ENCODE data around the gene PIK3C2G. TPM values are rescaled to one million over a fixed set of nuclear protein-coding genes. Genes with fewer than 3 reads are reported as not detected.

The PIK3C2G gene
- polyA plus RNA-seq, 4 donors = 0.52 to 6.8 (median 2.7) TPM

DNA sequence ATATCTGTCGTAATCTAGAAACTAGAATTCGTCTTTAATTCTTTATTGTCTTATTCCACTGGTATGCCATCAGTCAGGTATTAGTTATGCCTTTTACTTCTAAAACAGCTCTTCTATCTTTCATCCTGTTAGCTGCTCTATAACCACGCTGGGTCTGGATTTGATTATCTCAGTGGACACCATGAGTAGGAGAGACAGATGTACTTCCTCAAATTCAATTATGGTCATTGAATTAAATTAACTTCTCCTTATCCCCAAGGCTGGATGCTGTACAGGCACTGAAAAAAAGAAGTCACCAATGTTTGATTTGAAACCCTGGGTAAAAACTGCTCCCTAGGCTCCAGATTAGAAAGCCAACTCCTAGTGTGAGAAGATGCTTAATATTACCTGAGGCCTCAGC, 107.3 kb downstream of the PIK3C2G start:
- no peaks in the 10 kb centered on the region for H3K9me3 ChIP-seq (ENCODE audit: control insufficient read depth in 2 of 2, insufficient read depth in 1 of 2, low read depth in 1 of 2, low read length in 1 of 2)
- 86 to 92% (median 90%) methylated on average over 3 of the region's 3 CpGs for WGBS, 3 donors

GRCh38 chr12:18373181-18373580, 111.9 kb downstream of the PIK3C2G start:
- no peaks in the 10 kb centered on the region for H3K27me3 ChIP-seq (ENCODE audit: control insufficient read depth in 3 of 3, insufficient read depth in 3 of 3, low read length in 3 of 3)
- H3K4me1 ChIP-seq (ENCODE audit: control insufficient read depth in 3 of 3, insufficient read depth in 2 of 3, low read depth in 1 of 3, low read length in 2 of 3) = no peaks in the 10 kb centered on the region
- FAIRE-seq (no peak), DNase-seq (no peak)
- WGBS, 3 donors = 77 to 85% (median 84%) methylated on average over 6 of the region's 6 CpGs
- no peak overlapping the region for H3K27ac ChIP-seq (ENCODE audit: low read depth in 1 of 3, low read length in 2 of 3)
- no peak overlapping the region for H3K4me3 ChIP-seq (ENCODE audit: low read depth in 1 of 3, low read length in 3 of 3)
- no peaks in the 10 kb centered on the region for H3K36me3 ChIP-seq (ENCODE audit: control insufficient read depth in 3 of 3, insufficient read depth in 2 of 3, low read depth in 1 of 3, low read length in 3 of 3)
- H3K9me3 ChIP-seq (ENCODE audit: control insufficient read depth in 2 of 2, insufficient read depth in 1 of 2, low read depth in 1 of 2, low read length in 1 of 2) = peaks cover 0 to 22% of the 10 kb centered on the region in 2 donors

More for the DNA sequence above, 107.3 kb downstream of the PIK3C2G start:
- no peak overlapping the region for H3K27ac ChIP-seq (ENCODE audit: low read depth in 1 of 3, low read length in 2 of 3)
- no peak for FAIRE-seq
- H3K27me3 ChIP-seq (ENCODE audit: control insufficient read depth in 3 of 3, insufficient read depth in 3 of 3, low read length in 3 of 3) = no peaks in the 10 kb centered on the region
- no peaks in the 10 kb centered on the region for H3K36me3 ChIP-seq (ENCODE audit: control insufficient read depth in 3 of 3, insufficient read depth in 2 of 3, low read depth in 1 of 3, low read length in 3 of 3)
- no peak for DNase-seq
- no peaks in the 10 kb centered on the region for H3K4me1 ChIP-seq (ENCODE audit: control insufficient read depth in 3 of 3, insufficient read depth in 2 of 3, low read depth in 1 of 3, low read length in 2 of 3)
- H3K4me3 ChIP-seq (ENCODE audit: low read depth in 1 of 3, low read length in 3 of 3) = no peak overlapping the region

- DNase-seq = peak in 1 of 2 donors; percentile 20
- H3K36me3 ChIP-seq (ENCODE audit: control insufficient read depth in 3 of 3, insufficient read depth in 2 of 3, low read depth in 1 of 3, low read length in 3 of 3) = no peaks in the 10 kb centered on the region
- no peak overlapping the region for H3K4me3 ChIP-seq (ENCODE audit: low read depth in 1 of 3, low read length in 3 of 3)
- no peak for FAIRE-seq
- H3K9me3 ChIP-seq (ENCODE audit: control insufficient read depth in 2 of 2, insufficient read depth in 1 of 2, low read depth in 1 of 2, low read length in 1 of 2) = peaks cover 0 to 24% of the 10 kb centered on the region in 2 donors
- H3K27me3 ChIP-seq (ENCODE audit: control insufficient read depth in 3 of 3, insufficient read depth in 3 of 3, low read length in 3 of 3) = no peaks in the 10 kb centered on the region
- H3K4me1 ChIP-seq (ENCODE audit: control insufficient read depth in 3 of 3, insufficient read depth in 2 of 3, low read depth in 1 of 3, low read length in 2 of 3) = no peaks in the 10 kb centered on the region
- H3K27ac ChIP-seq (ENCODE audit: low read depth in 1 of 3, low read length in 2 of 3) = no peak overlapping the region
Observed at GRCh38 chr12:18375131-18375530, 113.8 kb downstream of the PIK3C2G start.

DNA sequence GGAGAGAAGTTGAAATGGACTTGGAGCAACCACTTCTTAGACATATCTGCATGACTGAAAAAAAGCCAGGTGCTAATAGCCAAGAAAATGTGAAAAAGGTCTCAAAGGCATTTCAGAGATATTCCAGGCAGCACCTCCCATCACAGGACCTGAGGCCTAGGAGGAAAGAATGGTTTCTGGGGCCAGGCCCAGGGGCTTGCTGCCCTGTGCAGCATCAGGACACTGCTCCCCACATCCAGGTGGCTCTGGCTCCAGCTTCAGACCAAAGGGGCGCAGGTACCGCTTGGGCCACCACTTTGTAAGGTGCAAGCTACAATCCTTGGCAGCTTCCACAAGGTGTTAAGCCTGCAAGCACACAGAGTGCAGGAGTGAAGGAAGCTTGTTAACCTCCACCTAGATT, 114.3 kb downstream of the PIK3C2G start:
- Histone ChIP-seq H3K27ac (ENCODE audit: low read depth in 1 of 3, low read length in 2 of 3) (no peak overlapping the region), H3K9me3 (ENCODE audit: control insufficient read depth in 2 of 2, insufficient read depth in 1 of 2, low read depth in 1 of 2, low read length in 1 of 2) (peaks cover 0 to 24% of the 10 kb centered on the region in 2 donors), H3K4me3 (ENCODE audit: low read depth in 1 of 3, low read length in 3 of 3) (no peak overlapping the region), H3K4me1 (ENCODE audit: control insufficient read depth in 3 of 3, insufficient read depth in 2 of 3, low read depth in 1 of 3, low read length in 2 of 3) (no peaks in the 10 kb centered on the region), H3K36me3 (ENCODE audit: control insufficient read depth in 3 of 3, insufficient read depth in 2 of 3, low read depth in 1 of 3, low read length in 3 of 3) (no peaks in the 10 kb centered on the region), H3K27me3 (ENCODE audit: control insufficient read depth in 3 of 3, insufficient read depth in 3 of 3, low read length in 3 of 3) (no peaks in the 10 kb centered on the region)
- 75 to 95% (median 89%) methylated on average over 2 of the region's 2 CpGs for WGBS, 3 donors
- FAIRE-seq (no peak), DNase-seq (no peak)

- peaks cover 0 to 2% of the 10 kb centered on the region in 2 donors for H3K9me3 ChIP-seq (ENCODE audit: control insufficient read depth in 2 of 2, insufficient read depth in 1 of 2, low read depth in 1 of 2, low read length in 1 of 2)
- no peak overlapping the region for H3K4me3 ChIP-seq (ENCODE audit: low read depth in 1 of 3, low read length in 3 of 3)
- H3K4me1 ChIP-seq (ENCODE audit: control insufficient read depth in 3 of 3, insufficient read depth in 2 of 3, low read depth in 1 of 3, low read length in 2 of 3) = peaks cover 0 to 18% (median 2%) of the 10 kb centered on the region in 3 donors
- DNase-seq = peak; percentile 30 to 74
- no peak for FAIRE-seq
- H3K27ac ChIP-seq (ENCODE audit: low read depth in 1 of 3, low read length in 2 of 3) = peak overlapping the region in 1 of 3 donors; percentile 76
- H3K27me3 ChIP-seq (ENCODE audit: control insufficient read depth in 3 of 3, insufficient read depth in 3 of 3, low read length in 3 of 3) = no peaks in the 10 kb centered on the region
- no peaks in the 10 kb centered on the region for H3K36me3 ChIP-seq (ENCODE audit: control insufficient read depth in 3 of 3, insufficient read depth in 2 of 3, low read depth in 1 of 3, low read length in 3 of 3)
- WGBS, 3 donors = 44 to 57% (median 54%) methylated on average over 4 of the region's 4 CpGs
Observed at GRCh38 chr12:18382236-18382885, 121.0 kb downstream of the PIK3C2G start.

DNA sequence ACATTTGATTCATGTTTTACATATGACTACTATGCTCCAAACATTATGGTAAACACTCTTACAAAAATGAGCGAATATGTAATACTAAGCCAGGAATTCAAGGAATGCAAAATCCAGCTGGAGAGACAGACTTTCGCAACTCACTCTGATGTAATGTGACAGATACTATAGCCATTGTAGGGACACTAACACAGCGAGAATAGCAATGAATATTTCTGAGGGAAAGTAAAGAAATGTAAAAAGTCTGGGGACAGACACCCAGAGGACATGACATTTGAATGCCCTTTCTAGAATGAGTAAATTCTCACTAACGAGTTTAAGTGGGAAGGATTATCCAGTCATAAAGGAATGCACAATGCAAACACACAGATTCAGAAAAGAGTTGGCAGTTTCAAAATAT, 121.9 kb downstream of the PIK3C2G start:
- Histone ChIP-seq H3K9me3 (ENCODE audit: control insufficient read depth in 2 of 2, insufficient read depth in 1 of 2, low read depth in 1 of 2, low read length in 1 of 2) (peaks cover 0 to 2% of the 10 kb centered on the region in 2 donors), H3K36me3 (ENCODE audit: control insufficient read depth in 3 of 3, insufficient read depth in 2 of 3, low read depth in 1 of 3, low read length in 3 of 3) (no peaks in the 10 kb centered on the region), H3K27me3 (ENCODE audit: control insufficient read depth in 3 of 3, insufficient read depth in 3 of 3, low read length in 3 of 3) (no peaks in the 10 kb centered on the region), H3K4me1 (ENCODE audit: control insufficient read depth in 3 of 3, insufficient read depth in 2 of 3, low read depth in 1 of 3, low read length in 2 of 3) (peaks cover 0 to 18% (median 2%) of the 10 kb centered on the region in 3 donors), H3K4me3 (ENCODE audit: low read depth in 1 of 3, low read length in 3 of 3) (no peak overlapping the region), H3K27ac (ENCODE audit: low read depth in 1 of 3, low read length in 2 of 3) (peak overlapping the region in 1 of 3 donors; percentile 76)
- DNase-seq = peak in 1 of 2 donors; percentile 74
- 41 to 54% (median 41%) methylated on average over 4 of the region's 4 CpGs for WGBS, 3 donors
- FAIRE-seq = no peak

DNA sequence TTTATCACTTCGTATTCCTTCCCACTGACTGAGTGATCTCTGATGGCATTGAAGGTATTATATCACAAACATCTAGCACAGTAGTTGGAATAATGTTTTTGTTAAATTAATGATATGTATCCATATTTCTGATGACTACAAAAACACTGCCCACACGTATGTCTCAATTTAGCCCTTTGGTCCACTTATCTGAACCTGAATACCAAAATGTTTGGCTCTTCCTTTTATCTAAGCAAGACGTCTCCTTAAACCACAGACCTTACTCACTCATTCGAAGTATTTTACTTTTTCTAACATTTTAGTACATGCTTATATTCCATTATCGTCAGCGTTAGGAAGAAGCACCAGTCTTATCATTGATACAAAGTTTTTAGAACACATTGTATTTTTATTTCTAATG, 126.4 kb downstream of the PIK3C2G start:
- Histone ChIP-seq H3K36me3 (ENCODE audit: control insufficient read depth in 3 of 3, insufficient read depth in 2 of 3, low read depth in 1 of 3, low read length in 3 of 3) (no peaks in the 10 kb centered on the region), H3K9me3 (ENCODE audit: control insufficient read depth in 2 of 2, insufficient read depth in 1 of 2, low read depth in 1 of 2, low read length in 1 of 2) (no peaks in the 10 kb centered on the region), H3K27ac (ENCODE audit: low read depth in 1 of 3, low read length in 2 of 3) (no peak overlapping the region), H3K4me1 (ENCODE audit: control insufficient read depth in 3 of 3, insufficient read depth in 2 of 3, low read depth in 1 of 3, low read length in 2 of 3) (peaks cover 0 to 13% (median 0%) of the 10 kb centered on the region in 3 donors), H3K4me3 (ENCODE audit: low read depth in 1 of 3, low read length in 3 of 3) (no peak overlapping the region), H3K27me3 (ENCODE audit: control insufficient read depth in 3 of 3, insufficient read depth in 3 of 3, low read length in 3 of 3) (no peaks in the 10 kb centered on the region)
- 93 to 95% (median 95%) methylated on average over 6 of the region's 6 CpGs for WGBS, 3 donors
- FAIRE-seq (no peak), DNase-seq (no peak)

- DNase-seq (peak; percentile 42 to 51), FAIRE-seq (peak; percentile 90)
- Histone ChIP-seq H3K9me3 (ENCODE audit: control insufficient read depth in 2 of 2, insufficient read depth in 1 of 2, low read depth in 1 of 2, low read length in 1 of 2) (no peaks in the 10 kb centered on the region), H3K4me1 (ENCODE audit: control insufficient read depth in 3 of 3, insufficient read depth in 2 of 3, low read depth in 1 of 3, low read length in 2 of 3) (peaks cover 0 to 6% (median 0%) of the 10 kb centered on the region in 3 donors), H3K4me3 (ENCODE audit: low read depth in 1 of 3, low read length in 3 of 3) (no peak overlapping the region), H3K27ac (ENCODE audit: low read depth in 1 of 3, low read length in 2 of 3) (peak overlapping the region in 1 of 3 donors; percentile 15), H3K36me3 (ENCODE audit: control insufficient read depth in 3 of 3, insufficient read depth in 2 of 3, low read depth in 1 of 3, low read length in 3 of 3) (no peaks in the 10 kb centered on the region), H3K27me3 (ENCODE audit: control insufficient read depth in 3 of 3, insufficient read depth in 3 of 3, low read length in 3 of 3) (no peaks in the 10 kb centered on the region)
- WGBS, 3 donors = 20 to 45% (median 26%) methylated on average over 4 of the region's 4 CpGs
Observed at GRCh38 chr12:18389820-18390219, 128.5 kb downstream of the PIK3C2G start.

- no peak overlapping the region for H3K27ac ChIP-seq (ENCODE audit: low read depth in 1 of 3, low read length in 2 of 3)
- no peaks in the 10 kb centered on the region for H3K36me3 ChIP-seq (ENCODE audit: control insufficient read depth in 3 of 3, insufficient read depth in 2 of 3, low read depth in 1 of 3, low read length in 3 of 3)
- no peak for FAIRE-seq
- no peak overlapping the region for H3K4me3 ChIP-seq (ENCODE audit: low read depth in 1 of 3, low read length in 3 of 3)
- WGBS, 3 donors = 26 to 40% (median 35%) methylated on average over 2 of the region's 2 CpGs
- peak in 1 of 2 donors; percentile 14 for DNase-seq
- no peaks in the 10 kb centered on the region for H3K9me3 ChIP-seq (ENCODE audit: control insufficient read depth in 2 of 2, insufficient read depth in 1 of 2, low read depth in 1 of 2, low read length in 1 of 2)
- H3K27me3 ChIP-seq (ENCODE audit: control insufficient read depth in 3 of 3, insufficient read depth in 3 of 3, low read length in 3 of 3) = no peaks in the 10 kb centered on the region
- peaks cover 0 to 6% (median 0%) of the 10 kb centered on the region in 3 donors for H3K4me1 ChIP-seq (ENCODE audit: control insufficient read depth in 3 of 3, insufficient read depth in 2 of 3, low read depth in 1 of 3, low read length in 2 of 3)
Observed at GRCh38 chr12:18391151-18391550, 129.8 kb downstream of the PIK3C2G start.
